Effector memory CD8-positive, alpha-beta T cell (primary cell): ENCODE results near the gene AGAP5.
"Not testable (repeated sequence)": the region's sequence is repeated elsewhere in the genome, so short reads cannot be mapped to it uniquely, and the experiment has no call there.

Experiments
- ATAC-seq: fragments of 150-1000 bp; cut with Tn5 transposase; replicated peaks from 2 replicates; pipeline ENCODE4 v1.10.0; 2021; ENCODE audit warnings: mild to moderate bottlenecking, moderate library complexity
- DNase-seq, 3 experiments: peaks; one replicate each; pipeline ENCODE4 v3.0.0; 2021
- H3K27ac Mint-ChIP-seq, 2 donors: one replicate each; pipeline ENCODE4 v1.8.0; 2022; ENCODE audit warnings: mild to moderate bottlenecking in 2 of 2, mixed read lengths in 2 of 2, moderate library complexity in 2 of 2
- H3K27me3 Mint-ChIP-seq, 2 donors: one replicate each; pipeline ENCODE4 v1.8.0; 2022; ENCODE audit warnings: mixed read lengths in 2 of 2
- H3K36me3 Mint-ChIP-seq: one replicate; pipeline ENCODE4 v1.8.0; 2022; ENCODE audit warnings: mild to moderate bottlenecking, moderate library complexity, mixed read lengths; ENCODE audit not compliant: insufficient read depth
- H3K4me1 Mint-ChIP-seq, 2 donors: one replicate each; pipeline ENCODE4 v1.8.0; 2022; ENCODE audit warnings: low read depth in 2 of 2, mixed read lengths in 2 of 2
- H3K4me3 Mint-ChIP-seq, 2 donors: one replicate each; pipeline ENCODE4 v1.8.0; 2022; ENCODE audit warnings: mild to moderate bottlenecking in 2 of 2, mixed read lengths in 2 of 2, moderate library complexity in 2 of 2
- H3K9me3 Mint-ChIP-seq, 2 donors: one replicate each; pipeline ENCODE4 v1.8.0; 2022; ENCODE audit warnings: mixed read lengths in 2 of 2
- total RNA-seq, 9 experiments: gene quantifications; one replicate each; lab custom pipeline; 2026; lab: John Stamatoyannopoulos, UW

AGAP5 gene
- 0 to 1.7 (median 0.25) reads per million in 9 experiments for total RNA-seq

DNA sequence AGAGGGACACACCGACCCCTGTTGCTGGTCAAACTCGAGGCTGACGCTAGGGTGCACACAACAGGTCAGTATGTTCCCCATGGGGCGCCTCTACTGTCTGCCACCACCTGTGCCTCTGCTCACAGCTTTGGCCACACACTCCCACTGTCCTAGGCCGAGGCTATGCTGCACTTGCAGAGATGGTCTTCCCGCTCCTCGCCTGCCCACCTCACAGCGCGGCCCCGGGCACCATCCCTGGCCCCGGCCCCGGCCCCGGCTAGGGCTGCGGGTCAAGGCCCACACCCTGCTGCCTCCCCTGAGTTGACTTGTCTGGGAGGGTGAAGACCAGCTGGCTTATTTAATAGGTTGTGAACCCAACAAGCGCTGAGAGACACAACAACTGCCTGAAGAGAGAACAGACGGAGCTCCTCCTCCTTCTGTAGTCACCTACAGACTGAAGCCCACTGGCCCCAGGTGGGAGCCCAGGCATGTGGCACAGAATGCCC lies at the start of gene AGAP5:
Gene AGAP5 (minus strand): TSS at position 435 of the 485 bp plus-strand sequence. CDS start 354 bp downstream, at position 81.
- H3K27me3 Mint-ChIP-seq, H3K4me3 Mint-ChIP-seq, H3K9me3 Mint-ChIP-seq, DNase-seq, H3K4me1 Mint-ChIP-seq, ATAC-seq: not testable (repeated sequence)
- Mint-ChIP-seq H3K27ac (peak within 1 kb of the TSS in 1 of 2 donors; percentile 10), H3K36me3 (peaks cover 11% of the 10 kb centered on the region)

- peak overlapping the region in 1 of 2 donors; percentile 58 for H3K27ac Mint-ChIP-seq
- ATAC-seq (no peak), DNase-seq (no peak)
- H3K4me1 Mint-ChIP-seq, result peaks cover 42 to 52% of the 10 kb centered on the region in 2 donors
- no peaks in the 10 kb centered on the region for H3K27me3 Mint-ChIP-seq
- no peaks in the 10 kb centered on the region for H3K9me3 Mint-ChIP-seq
- H3K36me3 Mint-ChIP-seq, result peaks cover 65% of the 10 kb centered on the region
- peak overlapping the region; percentile 14 to 54 for H3K4me3 Mint-ChIP-seq
Measured at GRCh38 chr10:73746721-73747120, 48.8 kb upstream of the AGAP5 start.

- no peaks in the 10 kb centered on the region for H3K9me3 Mint-ChIP-seq
- peaks cover 31 to 36% of the 10 kb centered on the region in 2 donors for H3K4me1 Mint-ChIP-seq
- peak overlapping the region; percentile 99 for H3K4me3 Mint-ChIP-seq
- ATAC-seq (peak; percentile 39), DNase-seq (peak in 2 of 3 experiments; percentile 46 to 48)
- no peaks in the 10 kb centered on the region for H3K27me3 Mint-ChIP-seq
- peaks cover 46% of the 10 kb centered on the region for H3K36me3 Mint-ChIP-seq
- H3K27ac Mint-ChIP-seq, result peak overlapping the region; percentile 100
Measured at GRCh38 chr10:73744664-73744975, 46.7 kb upstream of the AGAP5 start.

DNA sequence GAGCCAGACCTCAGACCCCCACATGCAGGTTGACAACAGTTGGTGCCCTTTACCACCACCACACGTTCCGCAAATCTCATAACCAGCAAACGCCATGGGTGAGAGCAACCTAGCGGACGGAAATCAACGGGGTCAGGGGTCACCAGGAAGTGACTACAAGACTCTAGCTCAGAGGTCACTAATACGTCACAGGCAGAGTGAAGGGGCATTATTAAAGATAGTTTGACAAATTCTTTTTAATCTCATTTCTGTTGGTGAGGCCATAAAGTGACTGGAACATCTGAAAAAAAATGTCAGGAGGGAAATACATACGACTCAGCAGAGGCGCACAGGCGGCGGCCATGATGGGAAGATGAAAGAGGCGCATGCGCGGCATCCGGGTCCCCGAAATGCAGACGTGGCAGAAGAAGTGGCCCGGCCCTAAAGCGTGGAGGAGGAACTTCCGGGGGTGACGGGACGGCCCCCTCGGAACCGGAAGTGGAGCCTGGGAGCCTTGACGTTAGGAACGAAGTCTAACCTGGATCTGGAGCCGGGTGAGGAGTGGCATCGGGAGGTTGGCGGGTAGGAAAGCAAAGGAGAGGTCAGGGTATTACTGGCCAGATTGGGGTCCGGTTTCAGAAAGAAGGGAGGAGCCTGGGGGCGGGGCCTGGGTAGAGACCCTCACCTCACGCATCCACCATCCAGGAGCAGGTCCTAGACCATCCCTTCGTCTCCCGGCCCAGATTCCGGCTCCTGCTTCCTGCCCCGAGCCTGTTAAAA lies 46.2 kb upstream of the AGAP5 start, which contains the start of gene SEC24C:
Gene SEC24C (plus strand): TSS at position 468 of the 759 bp plus-strand sequence. CDS start 2,461 bp downstream, outside the sequence.
- Mint-ChIP-seq H3K4me3 (peak within 1 kb of the TSS; percentile 99), H3K4me1 (peaks cover 28 to 30% of the 10 kb centered on the region in 2 donors), H3K9me3 (no peaks in the 10 kb centered on the region), H3K27me3 (no peaks in the 10 kb centered on the region), H3K27ac (peak within 1 kb of the TSS; percentile 100), H3K36me3 (peaks cover 42% of the 10 kb centered on the region)
- ATAC-seq (peak; percentile 87), DNase-seq (peak; percentile 93 to 94 (median 94))

DNA sequence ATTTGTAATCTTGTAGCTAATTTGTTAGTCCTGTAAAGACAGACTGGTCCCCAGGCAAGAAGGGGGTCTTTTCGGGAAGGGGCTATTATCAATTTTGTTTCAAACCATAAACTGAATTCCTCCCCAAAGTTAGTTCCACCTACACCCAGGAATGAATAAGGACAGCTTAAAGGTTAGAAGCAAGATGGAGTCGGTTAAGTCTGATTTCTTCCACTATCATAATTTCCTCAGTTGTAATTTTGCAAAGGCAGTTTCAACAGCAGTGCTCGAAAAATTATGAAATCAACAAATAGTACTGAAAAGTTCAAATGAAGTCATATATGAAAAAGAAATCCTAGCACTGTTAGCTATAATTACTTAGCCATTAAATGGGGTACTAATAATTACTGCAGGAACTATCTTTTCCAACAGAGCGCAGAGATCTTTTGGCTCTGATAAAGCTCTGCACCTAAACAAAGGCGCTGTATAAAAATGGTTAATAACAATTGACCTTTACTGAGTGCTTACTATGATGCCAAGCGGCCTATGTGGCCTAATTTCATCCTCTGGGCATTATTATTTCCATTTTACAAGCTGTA lies 45.5 kb upstream of the AGAP5 start:
- H3K36me3 Mint-ChIP-seq, result peaks cover 39% of the 10 kb centered on the region
- no peak for ATAC-seq
- H3K27me3 Mint-ChIP-seq, result no peaks in the 10 kb centered on the region

GRCh38 chr10:73742454-73742734 lies 44.5 kb upstream of the AGAP5 start:
- peak overlapping the region; percentile 35 to 100 for H3K27ac Mint-ChIP-seq
- peaks cover 25% of the 10 kb centered on the region in 2 donors for H3K4me1 Mint-ChIP-seq

More for the DNA sequence above, 45.5 kb upstream of the AGAP5 start:
- H3K27ac Mint-ChIP-seq, result peak overlapping the region; percentile 100
- H3K4me3 Mint-ChIP-seq, result peak overlapping the region; percentile 99
- no peak for DNase-seq
- H3K9me3 Mint-ChIP-seq, result no peaks in the 10 kb centered on the region
- H3K4me1 Mint-ChIP-seq, result peaks cover 25% of the 10 kb centered on the region in 2 donors

GRCh38 chr10:73740501-73741254 lies 42.8 kb upstream of the AGAP5 start:
- not testable (repeated sequence) for H3K27me3 Mint-ChIP-seq, ATAC-seq, DNase-seq, H3K4me3 Mint-ChIP-seq, H3K9me3 Mint-ChIP-seq
- peak overlapping the region in 1 of 2 donors; percentile 69 for H3K27ac Mint-ChIP-seq
- H3K36me3 Mint-ChIP-seq, result peaks cover 39% of the 10 kb centered on the region
- H3K4me1 Mint-ChIP-seq, result peaks cover 15 to 21% of the 10 kb centered on the region in 2 donors

More at GRCh38 chr10:73742454-73742734, 44.5 kb upstream of the AGAP5 start:
- Mint-ChIP-seq H3K4me3 (no peak overlapping the region), H3K27me3 (no peaks in the 10 kb centered on the region), H3K36me3 (peaks cover 37% of the 10 kb centered on the region), H3K9me3 (no peaks in the 10 kb centered on the region)
- DNase-seq (no peak), ATAC-seq (no peak)

DNA sequence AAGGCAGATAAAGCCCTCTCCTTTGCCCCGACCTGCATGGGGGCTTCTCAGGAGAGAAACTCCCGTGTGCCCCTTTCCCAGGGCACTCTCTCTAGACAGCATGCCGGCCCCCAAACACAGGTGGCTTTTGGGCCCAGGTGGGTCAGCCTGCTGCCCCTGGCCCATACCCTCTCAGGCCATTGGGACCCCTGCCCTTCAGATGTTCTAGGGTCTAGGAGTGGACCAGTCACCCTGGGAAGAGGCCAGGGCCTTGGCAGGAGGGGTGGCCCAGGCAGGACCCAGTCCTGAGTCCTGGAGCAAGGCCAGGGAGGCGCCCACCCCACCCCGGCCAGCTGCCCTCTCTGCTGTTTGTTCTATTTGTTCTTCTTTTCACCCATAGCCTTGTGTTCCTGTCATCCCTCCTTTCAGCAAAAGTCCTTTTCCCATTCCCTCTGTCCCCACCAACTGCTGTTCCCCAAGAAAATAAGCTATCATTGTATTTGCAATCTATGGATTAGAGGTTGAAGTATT lies 36.9 kb upstream of the AGAP5 start:
- ATAC-seq (no peak), DNase-seq (no peak)
- Mint-ChIP-seq H3K4me3 (no peak overlapping the region), H3K27me3 (no peaks in the 10 kb centered on the region), H3K4me1 (peaks cover 8 to 11% of the 10 kb centered on the region in 2 donors), H3K9me3 (no peaks in the 10 kb centered on the region), H3K36me3 (peaks cover 45% of the 10 kb centered on the region), H3K27ac (no peak overlapping the region)

- H3K27ac Mint-ChIP-seq, result peak overlapping the region in 1 of 2 donors; percentile 38
- peaks cover 47% of the 10 kb centered on the region for H3K36me3 Mint-ChIP-seq
- no peaks in the 10 kb centered on the region for H3K9me3 Mint-ChIP-seq
- ATAC-seq (no peak), DNase-seq (no peak)
- H3K4me1 Mint-ChIP-seq, result peaks cover 12 to 14% of the 10 kb centered on the region in 2 donors
- H3K27me3 Mint-ChIP-seq, result no peaks in the 10 kb centered on the region
- no peak overlapping the region for H3K4me3 Mint-ChIP-seq
Measured at GRCh38 chr10:73734028-73734720, 36.3 kb upstream of the AGAP5 start.

DNA sequence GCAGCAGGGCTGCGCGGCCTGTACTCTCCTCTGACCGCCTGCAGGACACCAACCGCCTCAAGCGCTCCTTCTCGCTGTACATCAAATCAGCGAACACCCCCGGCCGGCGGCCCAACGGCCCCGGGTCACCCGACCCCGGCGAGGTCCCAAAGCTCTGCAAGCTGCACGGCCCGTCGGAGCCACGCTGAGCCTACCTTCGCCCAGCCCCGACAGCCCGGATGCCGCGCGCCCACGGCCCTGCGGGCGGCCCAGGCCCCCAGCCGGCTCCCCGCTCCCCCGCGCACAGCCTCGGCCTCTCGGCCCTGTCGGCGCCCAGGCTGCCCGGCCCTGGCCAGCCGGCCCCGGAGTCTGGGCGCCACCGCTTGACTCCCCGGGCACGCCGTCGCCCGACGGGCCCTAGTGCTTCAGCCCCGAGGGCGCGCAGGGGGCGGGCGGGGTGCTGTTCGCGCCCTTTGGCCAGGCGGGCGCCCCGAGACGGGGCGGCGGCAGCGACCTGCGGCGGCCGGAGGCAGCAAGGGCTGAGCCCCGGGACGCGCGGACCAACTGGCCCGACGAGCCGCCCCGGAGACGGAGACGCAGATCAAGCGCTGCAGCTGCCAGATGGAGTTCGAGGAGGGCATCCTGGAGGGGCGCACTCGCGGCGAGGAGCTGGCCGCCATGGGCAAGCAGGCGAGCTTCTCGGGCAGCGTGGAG lies 35.2 kb upstream of the AGAP5 start:
- H3K4me1 Mint-ChIP-seq, result peaks cover 12 to 14% of the 10 kb centered on the region in 2 donors
- peaks cover 42% of the 10 kb centered on the region for H3K36me3 Mint-ChIP-seq
- H3K9me3 Mint-ChIP-seq, result no peaks in the 10 kb centered on the region
- DNase-seq (no peak), ATAC-seq (no peak)
- H3K27ac Mint-ChIP-seq, result no peak overlapping the region
- no peak overlapping the region for H3K4me3 Mint-ChIP-seq
- no peaks in the 10 kb centered on the region for H3K27me3 Mint-ChIP-seq

- Mint-ChIP-seq H3K4me1 (peaks cover 12 to 14% of the 10 kb centered on the region in 2 donors), H3K9me3 (no peaks in the 10 kb centered on the region), H3K36me3 (peaks cover 38% of the 10 kb centered on the region), H3K4me3 (peak overlapping the region in 1 of 2 donors; percentile 61), H3K27ac (no peak overlapping the region), H3K27me3 (no peaks in the 10 kb centered on the region)
- ATAC-seq (no peak), DNase-seq (no peak)
Measured at GRCh38 chr10:73732426-73732825, 34.5 kb upstream of the AGAP5 start.

DNA sequence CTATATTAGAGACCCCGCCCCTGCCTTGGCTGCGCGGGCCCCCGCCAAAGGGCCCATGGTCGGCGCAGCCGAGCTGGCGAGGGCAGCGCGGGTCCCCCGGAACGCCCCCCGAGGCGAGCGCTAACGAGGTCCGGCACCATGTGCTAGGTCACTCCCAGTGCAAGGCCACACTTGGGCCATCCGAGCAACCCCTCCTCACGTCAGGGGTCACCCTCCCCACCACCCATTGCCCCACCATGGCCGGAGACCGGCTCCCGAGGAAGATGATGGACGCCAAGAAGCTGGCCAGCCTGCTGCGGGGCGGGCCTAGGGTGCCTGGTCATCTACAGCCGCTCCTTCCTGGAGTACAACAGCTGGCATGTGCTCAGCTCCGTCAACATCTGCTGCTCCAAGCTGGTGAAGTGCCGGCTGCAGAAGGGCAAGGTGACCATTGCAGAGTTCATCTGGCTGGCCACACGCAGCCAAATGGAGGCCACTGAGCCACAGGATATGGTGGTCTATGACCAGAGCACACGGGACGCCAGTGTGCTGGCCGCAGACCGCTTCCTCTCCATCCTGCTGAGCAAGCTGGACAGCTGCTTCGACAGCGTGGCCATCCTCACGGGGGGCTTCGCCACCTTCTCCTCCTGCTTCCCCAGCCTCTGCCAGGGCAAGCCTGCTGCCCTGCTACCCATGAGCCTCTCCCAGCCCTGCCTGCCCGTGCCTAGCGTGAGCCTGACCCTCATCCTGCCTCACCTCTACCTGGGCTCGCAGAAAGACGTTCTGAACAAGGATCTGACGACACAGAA lies 33.9 kb upstream of the AGAP5 start:
- Mint-ChIP-seq H3K36me3 (peaks cover 36% of the 10 kb centered on the region), H3K27ac (no peak overlapping the region), H3K4me1 (peaks cover 12 to 14% of the 10 kb centered on the region in 2 donors), H3K9me3 (no peaks in the 10 kb centered on the region), H3K27me3 (no peaks in the 10 kb centered on the region), H3K4me3 (peak overlapping the region in 1 of 2 donors; percentile 61)
- ATAC-seq (no peak), DNase-seq (no peak)
